A673 (cell line): Measurements from ENCODE around the gene CBX4. TPM values are rescaled to one million over a fixed set of nuclear protein-coding genes. Genes with fewer than 3 reads are reported as not detected.

Source experiments
- BruUV-seq: library from RNA; stranded (reverse); fragments of 400-500 nt; replicated peaks from 2 replicates; lab custom pipeline; 2021; lab: Mats Ljungman, UMichigan
- CTCF ChIA-PET: fragments of 300-600 bp; sonication (Branson Sonifier 250); formaldehyde crosslinking; loops from one replicate; lab custom pipeline; 2022; ENCODE audit warnings: antibody characterized with exemption; lab: Charles Lee
- POLR2A ChIA-PET: fragments of 300-600 bp; sonication (Branson Sonifier 250); formaldehyde crosslinking; loops from one replicate; lab custom pipeline; 2022; ENCODE audit warnings: antibody characterized with exemption; ENCODE audit not compliant: low non-redundant PET; lab: Charles Lee
- DNase-seq: peaks from one replicate; pipeline ENCODE4 v3.0.0-alpha.2; 2015; ENCODE audit warnings: low spot score
- H3K27ac ChIP-seq: fragments of 200-600 bp; sonication (generic); 2 replicates; pipeline ENCODE4 v1.5.1; 2016; ENCODE audit warnings: mixed run types, low read depth, mild to moderate bottlenecking, mixed read lengths, antibody characterized with exemption, low read length; ENCODE audit not compliant: poor library complexity, severe bottlenecking
- H3K27me3 ChIP-seq: fragments of 200-600 bp; sonication (generic); replicated peaks from 2 replicates; pipeline ENCODE4 v1.6.1; 2017; ENCODE audit warnings: mixed run types, low read depth, mild to moderate bottlenecking, mixed read lengths, antibody characterized with exemption, low read length; ENCODE audit not compliant: insufficient read depth, poor library complexity
- H3K36me3 ChIP-seq: fragments of 200-600 bp; sonication (generic); 2 replicates; pipeline ENCODE4 v1.6.1; 2016; ENCODE audit warnings: mixed run types, mild to moderate bottlenecking, mixed read lengths, antibody characterized with exemption, low read length; ENCODE audit not compliant: insufficient read depth, poor library complexity, severe bottlenecking
- H3K4me1 ChIP-seq: fragments of 200-600 bp; sonication (generic); 2 replicates; pipeline ENCODE4 v1.6.1; 2017; ENCODE audit warnings: mixed run types, mild to moderate bottlenecking, mixed read lengths, antibody characterized with exemption, low read length; ENCODE audit not compliant: insufficient read depth, poor library complexity, severe bottlenecking
- H3K4me3 ChIP-seq: fragments of 200-600 bp; sonication (generic); 2 replicates; pipeline ENCODE4 v1.5.1; 2016; ENCODE audit warnings: low read depth, mixed run types, mild to moderate bottlenecking, mixed read lengths, low read length; ENCODE audit not compliant: poor library complexity, severe bottlenecking
- H3K9me3 ChIP-seq: fragments of 200-600 bp; sonication (generic); 2 replicates; pipeline ENCODE4 v1.6.1; 2016; ENCODE audit warnings: mixed run types, low read depth, mild to moderate bottlenecking, mixed read lengths, antibody characterized with exemption, low read length; ENCODE audit not compliant: poor library complexity, severe bottlenecking
- EZH2 ChIP-seq: fragments of 200-600 bp; sonication (generic); IDR thresholded peaks from 2 replicates; pipeline ENCODE4 v1.6.1; 2017; ENCODE audit warnings: borderline replicate concordance, low read depth, mild to moderate bottlenecking, mixed read lengths, antibody characterized with exemption, low read length; ENCODE audit not compliant: poor library complexity, severe bottlenecking
- intact Hi-C: fragments of 100-400 bp; cut with micrococcal nuclease; formaldehyde crosslinking; loops from one replicate; pipeline ENCODE4 v1.10.0; 2022; ENCODE audit not compliant: unreplicated experiment
- total RNA-seq: library from RNA; stranded (reverse); gene quantifications from 2 replicates; pipeline ENCODE4 v1.2.3, GENCODE V29; 2021
- TF ChIP-seq, protein P1 (sequence below): fragments of 300-800, 200-600 bp; sonication (generic); conservative IDR thresholded peaks from 2 replicates; pipeline ENCODE4 v1.5.1; 2017; ENCODE audit warnings: low read depth, mild to moderate bottlenecking, antibody characterized with exemption, low read length, moderate library complexity, mixed read lengths

CBX4 gene
- total RNA-seq, 1 experiment from 2014 or later, result 42.6 TPM

DNA sequence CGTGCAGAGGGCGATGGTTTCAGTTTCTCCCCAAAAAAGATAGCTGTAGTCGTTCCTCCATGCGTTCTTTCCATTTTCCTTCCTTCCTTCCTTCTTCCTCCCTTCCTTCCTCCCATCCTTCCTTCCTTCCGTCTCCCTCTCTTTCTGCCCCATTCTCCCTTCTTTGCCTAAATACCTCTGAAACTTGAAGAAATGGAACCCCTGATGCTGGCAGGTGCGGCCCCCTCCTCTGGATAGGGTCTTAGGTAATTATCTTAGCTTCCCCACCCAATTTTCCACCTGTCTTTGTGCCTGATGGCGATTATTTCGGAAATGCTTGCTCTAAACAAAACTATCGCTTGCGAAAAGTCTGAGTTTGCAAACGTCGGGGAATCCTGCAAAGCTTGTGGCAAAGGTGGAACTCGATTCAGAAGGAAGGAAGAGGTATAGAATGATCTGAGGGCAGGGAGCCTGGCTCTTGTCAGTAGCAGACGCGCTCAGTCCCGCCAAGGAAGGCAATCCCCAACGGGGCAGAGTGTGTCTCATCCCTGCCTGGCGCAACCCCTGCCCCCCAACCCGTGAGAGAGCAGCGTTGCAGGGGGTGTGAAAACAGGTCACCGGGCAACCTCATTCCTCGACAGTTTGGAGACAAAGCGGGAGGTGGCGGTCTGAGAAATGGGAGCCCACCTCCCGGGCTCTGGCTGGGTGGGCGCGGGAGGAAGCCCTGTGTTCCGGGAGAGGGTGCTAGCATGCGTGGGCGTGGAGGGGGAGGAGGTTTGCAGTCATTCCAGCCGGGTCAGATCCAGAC is 39.5 kb downstream of the CBX4 start:
- H3K27ac ChIP-seq, result peak overlapping the region; percentile 16
- intact Hi-C loops, result no loop called here
- peak overlapping the region; percentile 45 for H3K4me3 ChIP-seq
- CTCF ChIA-PET, result interaction anchor here (0.6 to 1.0 kb wide), 3 partner anchors 11 to 176 kb away, joined by 3 to 9 read pairs (median 3); no protein-coding TSS in a partner anchor
- peaks cover 10% of the 10 kb centered on the region for H3K36me3 ChIP-seq
- POLR2A ChIA-PET, result interaction anchor here (0.8 kb wide), 1 partner anchor 40 kb away, joined by 3 read pairs; the partner anchor contains the start of gene CBX4
- BruUV-seq, result no TSS peak
- DNase-seq, result peak; percentile 38
- no peaks in the 10 kb centered on the region for H3K9me3 ChIP-seq
- no peaks in the 10 kb centered on the region for H3K27me3 ChIP-seq
- H3K4me1 ChIP-seq, result peaks cover 56% of the 10 kb centered on the region
- TF ChIP-seq EZH2, result no peak
- TF ChIP-seq, protein P1, sequence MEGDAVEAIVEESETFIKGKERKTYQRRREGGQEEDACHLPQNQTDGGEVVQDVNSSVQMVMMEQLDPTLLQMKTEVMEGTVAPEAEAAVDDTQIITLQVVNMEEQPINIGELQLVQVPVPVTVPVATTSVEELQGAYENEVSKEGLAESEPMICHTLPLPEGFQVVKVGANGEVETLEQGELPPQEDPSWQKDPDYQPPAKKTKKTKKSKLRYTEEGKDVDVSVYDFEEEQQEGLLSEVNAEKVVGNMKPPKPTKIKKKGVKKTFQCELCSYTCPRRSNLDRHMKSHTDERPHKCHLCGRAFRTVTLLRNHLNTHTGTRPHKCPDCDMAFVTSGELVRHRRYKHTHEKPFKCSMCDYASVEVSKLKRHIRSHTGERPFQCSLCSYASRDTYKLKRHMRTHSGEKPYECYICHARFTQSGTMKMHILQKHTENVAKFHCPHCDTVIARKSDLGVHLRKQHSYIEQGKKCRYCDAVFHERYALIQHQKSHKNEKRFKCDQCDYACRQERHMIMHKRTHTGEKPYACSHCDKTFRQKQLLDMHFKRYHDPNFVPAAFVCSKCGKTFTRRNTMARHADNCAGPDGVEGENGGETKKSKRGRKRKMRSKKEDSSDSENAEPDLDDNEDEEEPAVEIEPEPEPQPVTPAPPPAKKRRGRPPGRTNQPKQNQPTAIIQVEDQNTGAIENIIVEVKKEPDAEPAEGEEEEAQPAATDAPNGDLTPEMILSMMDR, result no peak

DNA sequence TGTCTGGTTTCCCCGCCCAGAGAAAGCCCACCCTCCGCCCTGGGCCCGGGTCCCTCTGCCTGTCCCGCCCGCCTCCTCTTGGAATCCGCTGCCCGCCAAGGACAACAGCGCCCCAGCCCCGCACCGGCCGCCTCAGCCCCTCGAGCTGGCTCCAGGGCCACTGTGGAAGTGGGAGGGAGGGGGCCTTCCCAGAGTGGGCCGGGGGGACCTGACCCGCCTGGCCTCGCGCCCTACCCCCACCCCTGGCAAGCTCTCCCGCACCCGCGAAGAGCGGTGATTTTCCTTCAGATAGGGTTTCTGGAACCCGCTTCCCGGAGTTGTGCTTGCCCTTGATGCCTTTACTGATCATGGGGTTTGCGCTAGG is 40.1 kb downstream of the CBX4 start:
- DNase-seq, result no peak
- no TSS peak for BruUV-seq

DNA sequence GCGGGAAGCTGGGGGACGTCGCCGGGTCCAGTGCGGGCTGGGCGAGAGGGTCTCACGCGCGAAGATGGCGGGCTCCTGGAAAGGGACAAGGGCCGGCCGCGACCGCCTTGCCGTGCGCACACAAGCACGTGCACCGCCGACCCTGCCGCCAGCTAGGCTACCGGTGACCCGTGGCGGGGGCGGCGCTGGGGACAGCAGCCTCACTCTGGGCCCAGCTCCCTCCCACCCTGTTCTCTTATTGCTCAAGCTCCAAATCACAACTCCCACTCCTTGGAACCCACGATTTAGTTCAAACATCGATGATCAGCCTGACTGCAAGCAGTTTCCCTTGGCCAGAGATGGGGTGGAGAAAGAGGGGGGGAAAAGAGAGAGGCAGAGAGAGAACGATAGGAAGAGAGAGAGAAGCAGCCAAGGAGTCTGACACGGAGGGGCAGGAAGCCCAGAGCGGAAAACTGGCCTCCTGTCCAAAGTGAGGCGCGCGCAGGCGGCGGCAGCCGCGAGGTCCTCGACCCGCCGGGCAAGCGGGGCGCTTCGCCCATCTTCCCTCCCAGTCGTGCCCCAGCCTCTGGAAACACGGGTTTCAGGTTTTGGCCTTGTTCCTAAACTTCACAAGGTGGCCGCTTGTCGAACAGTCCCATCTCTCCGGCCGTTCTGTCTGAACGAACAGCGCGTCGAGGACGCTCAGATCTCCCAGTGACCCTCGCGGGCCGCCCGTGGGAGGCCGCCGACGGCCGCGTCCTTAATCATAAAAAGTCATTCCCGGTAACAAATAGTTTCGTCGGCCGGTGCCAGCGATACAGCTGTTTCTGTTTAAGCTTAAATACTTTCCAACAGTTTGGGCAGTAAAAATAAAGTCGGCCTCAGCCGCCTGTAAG is 40.7 kb downstream of the CBX4 start:
- Histone ChIP-seq H3K27me3 (no peaks in the 10 kb centered on the region), H3K4me3 (peak overlapping the region; percentile 88), H3K27ac (peak overlapping the region; percentile 64), H3K4me1 (peaks cover 54% of the 10 kb centered on the region), H3K36me3 (peaks cover 15% of the 10 kb centered on the region), H3K9me3 (no peaks in the 10 kb centered on the region)
- intact Hi-C loops, result no loop called here
- ChIA-PET CTCF (interaction anchor here (1.0 kb wide), 1 partner anchor 38 kb away, joined by 3 read pairs; no protein-coding TSS in a partner anchor), POLR2A (no interaction called here)
- BruUV-seq, result no TSS peak
- TF ChIP-seq, protein P1, result no peak
- TF ChIP-seq EZH2, result no peak
- DNase-seq, result peak; percentile 36

More for the DNA sequence above, 40.1 kb downstream of the CBX4 start:
- intact Hi-C loops, result no loop called here
- no peak overlapping the region for H3K4me3 ChIP-seq
- ChIA-PET CTCF (interaction anchor here (0.6 to 1.0 kb wide), 2 partner anchors 37 to 176 kb away, joined by 3 to 9 read pairs; no protein-coding TSS in a partner anchor), POLR2A (interaction anchor here (0.8 kb wide), 1 partner anchor 40 kb away, joined by 3 read pairs; the partner anchor contains the start of gene CBX4)
- no peaks in the 10 kb centered on the region for H3K9me3 ChIP-seq
- H3K27me3 ChIP-seq, result no peaks in the 10 kb centered on the region
- TF ChIP-seq EZH2, result no peak
- TF ChIP-seq, protein P1, result no peak
- H3K36me3 ChIP-seq, result peaks cover 15% of the 10 kb centered on the region
- no peak overlapping the region for H3K27ac ChIP-seq
- H3K4me1 ChIP-seq, result peaks cover 54% of the 10 kb centered on the region
